ENCODE results near the gene LMAN1L.

GRCh38 chr15:74786551-74787165, 26.0 kb upstream of the LMAN1L start:
- TF ChIP-seq ZNF274 (IDR thresholded peaks at IDR 0.05; ENCODE audit: low read depth, low read length) (no peak), YY1 (IDR thresholded peaks at IDR 0.05; ENCODE audit: insufficient read depth, insufficient read length) (no peak)

Measured in NT2/D1 (cell line).